Measurements from ENCODE around the gene SH3TC1. TPM values are rescaled to one million over a fixed set of nuclear protein-coding genes. Genes with fewer than 3 reads are reported as not detected.

Gene SH3TC1
- total and polyA plus RNA-seq, 10 of the 15 experiments (the other 5 are each of a cell fraction or from before 2014, with no cell fraction given): 0.19 to 47.0 (median 18.4) TPM

- TF ChIP-seq WRNIP1 (IDR thresholded peaks at IDR 0.05; ENCODE audit: borderline replicate concordance, low read depth, low read length) (no peak), SIX5 (IDR thresholded peaks at IDR 0.05; ENCODE audit: low read depth, low read length, severe bottlenecking) (no peak), PAX5 (IDR thresholded peaks at IDR 0.05; ENCODE audit: borderline replicate concordance, low read depth, low read length) (no peak), MLLT1 (IDR thresholded peaks at IDR 0.05) (no peak), CBX3 (IDR thresholded peaks at IDR 0.05; ENCODE audit: borderline replicate concordance, low read depth) (no peak), RAD51 (IDR thresholded peaks at IDR 0.05) (no peak), HDAC2 (IDR thresholded peaks at IDR 0.05) (no peak), SP1 (IDR thresholded peaks at IDR 0.05; ENCODE audit: low read depth, low read length) (no peak), ZBTB40 (IDR thresholded peaks at IDR 0.05; ENCODE audit: borderline replicate concordance) (no peak), BHLHE40 (IDR thresholded peaks at IDR 0.05; ENCODE audit: borderline replicate concordance in 1 of 2, low read depth in 2 of 2, low read length in 1 of 2) (peak in 1 of 2 experiments; percentile 31; a peak in 1 of 4 replicates)
- TF ChIP-seq, protein P1, sequence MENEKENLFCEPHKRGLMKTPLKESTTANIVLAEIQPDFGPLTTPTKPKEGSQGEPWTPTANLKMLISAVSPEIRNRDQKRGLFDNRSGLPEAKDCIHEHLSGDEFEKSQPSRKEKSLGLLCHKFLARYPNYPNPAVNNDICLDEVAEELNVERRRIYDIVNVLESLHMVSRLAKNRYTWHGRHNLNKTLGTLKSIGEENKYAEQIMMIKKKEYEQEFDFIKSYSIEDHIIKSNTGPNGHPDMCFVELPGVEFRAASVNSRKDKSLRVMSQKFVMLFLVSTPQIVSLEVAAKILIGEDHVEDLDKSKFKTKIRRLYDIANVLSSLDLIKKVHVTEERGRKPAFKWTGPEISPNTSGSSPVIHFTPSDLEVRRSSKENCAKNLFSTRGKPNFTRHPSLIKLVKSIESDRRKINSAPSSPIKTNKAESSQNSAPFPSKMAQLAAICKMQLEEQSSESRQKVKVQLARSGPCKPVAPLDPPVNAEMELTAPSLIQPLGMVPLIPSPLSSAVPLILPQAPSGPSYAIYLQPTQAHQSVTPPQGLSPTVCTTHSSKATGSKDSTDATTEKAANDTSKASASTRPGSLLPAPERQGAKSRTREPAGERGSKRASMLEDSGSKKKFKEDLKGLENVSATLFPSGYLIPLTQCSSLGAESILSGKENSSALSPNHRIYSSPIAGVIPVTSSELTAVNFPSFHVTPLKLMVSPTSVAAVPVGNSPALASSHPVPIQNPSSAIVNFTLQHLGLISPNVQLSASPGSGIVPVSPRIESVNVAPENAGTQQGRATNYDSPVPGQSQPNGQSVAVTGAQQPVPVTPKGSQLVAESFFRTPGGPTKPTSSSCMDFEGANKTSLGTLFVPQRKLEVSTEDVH (IDR thresholded peaks at IDR 0.05; ENCODE audit: low read depth, partially characterized antibody): no peak
- TF ChIP-seq, protein P2, sequence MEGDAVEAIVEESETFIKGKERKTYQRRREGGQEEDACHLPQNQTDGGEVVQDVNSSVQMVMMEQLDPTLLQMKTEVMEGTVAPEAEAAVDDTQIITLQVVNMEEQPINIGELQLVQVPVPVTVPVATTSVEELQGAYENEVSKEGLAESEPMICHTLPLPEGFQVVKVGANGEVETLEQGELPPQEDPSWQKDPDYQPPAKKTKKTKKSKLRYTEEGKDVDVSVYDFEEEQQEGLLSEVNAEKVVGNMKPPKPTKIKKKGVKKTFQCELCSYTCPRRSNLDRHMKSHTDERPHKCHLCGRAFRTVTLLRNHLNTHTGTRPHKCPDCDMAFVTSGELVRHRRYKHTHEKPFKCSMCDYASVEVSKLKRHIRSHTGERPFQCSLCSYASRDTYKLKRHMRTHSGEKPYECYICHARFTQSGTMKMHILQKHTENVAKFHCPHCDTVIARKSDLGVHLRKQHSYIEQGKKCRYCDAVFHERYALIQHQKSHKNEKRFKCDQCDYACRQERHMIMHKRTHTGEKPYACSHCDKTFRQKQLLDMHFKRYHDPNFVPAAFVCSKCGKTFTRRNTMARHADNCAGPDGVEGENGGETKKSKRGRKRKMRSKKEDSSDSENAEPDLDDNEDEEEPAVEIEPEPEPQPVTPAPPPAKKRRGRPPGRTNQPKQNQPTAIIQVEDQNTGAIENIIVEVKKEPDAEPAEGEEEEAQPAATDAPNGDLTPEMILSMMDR (IDR thresholded peaks at IDR 0.05 in 2 of 3, conservative IDR thresholded peaks at IDR 0.05 in 1 of 3; ENCODE audit: control insufficient read depth in 2 of 3, extremely low read depth in 1 of 3, insufficient read depth in 1 of 3, low read depth in 3 of 3, low read length in 3 of 3): no peak
These were observed 734 bp upstream of the SH3TC1 start (continued) for GRCh38 chr4:8198206-8198905.

Measured in GM12878 (cell line).